GM18870 (cell line): ENCODE results near the gene PBX4.

Experiments
- ATAC-seq: cut with Tn5 transposase; IDR thresholded peaks from one replicate; pipeline ENCODE4 v1.9.1; 2021; ENCODE audit warnings: moderate library complexity; ENCODE audit not compliant: unreplicated experiment

The PBX4 gene

GRCh38 chr19:19527674-19528625 is 90.5 kb downstream of the PBX4 start:
- no peak for ATAC-seq

DNA sequence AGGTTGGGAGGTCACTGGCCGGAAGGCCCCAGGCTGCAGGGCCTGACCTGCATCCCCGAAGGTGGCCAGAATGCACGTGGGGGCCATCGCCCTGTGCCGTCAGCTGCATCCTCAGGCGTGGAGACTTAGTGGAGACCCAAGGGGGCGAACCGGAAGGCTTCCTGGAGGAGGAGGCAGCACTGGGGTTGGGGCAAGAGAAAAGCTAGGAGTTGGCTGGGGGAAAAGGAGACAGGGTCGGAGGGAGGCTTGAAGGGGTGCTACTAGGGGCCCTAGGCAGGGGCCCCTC is 91.2 kb downstream of the PBX4 start:
- ATAC-seq: no peak

DNA sequence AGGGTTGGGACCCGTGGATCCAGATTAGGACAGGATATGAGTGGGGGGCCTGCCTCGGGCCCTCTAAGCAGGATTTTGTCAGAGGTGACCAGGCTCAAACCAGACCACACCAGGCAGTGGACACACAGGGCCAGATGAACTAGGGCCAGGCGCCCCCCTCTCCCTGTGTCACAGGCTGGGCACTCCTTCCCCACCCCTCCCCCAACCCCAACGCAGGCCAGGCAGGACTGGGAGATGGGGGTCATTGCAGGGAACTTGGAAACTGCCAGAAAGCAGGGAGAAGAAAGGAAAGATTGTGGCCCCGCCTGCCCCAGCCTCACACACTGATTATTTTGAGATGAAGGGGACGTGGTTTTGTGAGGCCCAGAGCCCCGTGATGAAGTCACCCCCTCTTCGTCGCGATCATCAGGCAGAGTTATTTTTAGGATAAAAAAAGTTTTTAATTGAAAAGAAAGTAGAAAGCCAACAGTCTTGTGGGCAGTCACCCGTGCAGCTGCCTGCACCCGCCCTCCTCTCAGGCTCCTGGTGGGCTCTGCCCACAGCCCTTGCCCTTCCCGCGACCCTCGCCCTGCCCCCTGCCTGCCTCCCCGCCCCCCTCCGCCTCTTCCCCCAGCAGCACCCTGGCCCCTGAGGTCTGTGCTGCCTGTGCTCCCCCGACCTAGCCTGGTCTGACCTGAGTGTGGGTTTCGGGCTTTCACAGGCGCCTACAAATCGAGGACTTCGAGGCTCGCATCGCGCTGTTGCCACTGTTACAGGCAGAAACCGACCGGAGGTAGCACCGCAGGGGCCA is 91.7 kb downstream of the PBX4 start:
- no peak for ATAC-seq

GRCh38 chr19:19525611-19526380 is 92.7 kb downstream of the PBX4 start:
- no peak for ATAC-seq

- no peak for ATAC-seq
Measured at GRCh38 chr19:19524053-19524452, 94.4 kb downstream of the PBX4 start.

GRCh38 chr19:19523177-19523576 is 95.3 kb downstream of the PBX4 start:
- ATAC-seq: no peak

DNA sequence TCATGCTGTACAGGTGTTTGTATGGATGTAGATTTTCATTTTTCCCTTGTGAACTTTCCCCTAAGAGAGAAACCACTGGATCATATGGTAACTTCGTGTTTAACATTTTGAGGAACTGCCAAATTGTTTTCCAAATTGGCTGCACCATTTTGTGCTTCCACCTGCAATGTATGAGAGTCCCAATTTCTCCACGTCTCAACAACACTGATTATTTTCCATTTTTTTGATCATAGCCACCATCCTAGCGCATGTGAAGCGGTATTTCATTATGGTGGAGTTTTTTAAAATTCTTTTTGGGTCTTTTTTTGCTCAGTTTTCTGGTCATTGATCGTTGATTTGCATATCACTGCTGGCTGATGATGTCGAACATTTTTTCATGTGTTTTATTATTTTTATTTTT is 97.5 kb downstream of the PBX4 start:
- ATAC-seq: no peak

GRCh38 chr19:19517235-19517619 is 101.3 kb downstream of the PBX4 start:
- no peak for ATAC-seq

- ATAC-seq: peak; percentile 86
Measured at GRCh38 chr19:19515642-19516519, 102.6 kb downstream of the PBX4 start, which contains the start of gene NDUFA13. NDUFA13 (plus strand) TSS chr19:19516225; CDS start chr19:19516239, 14 bp downstream.

GRCh38 chr19:19514881-19515641 is 103.4 kb downstream of the PBX4 start, which contains the start of gene TSSK6:
TSSK6 (minus strand) TSS chr19:19515548; CDS start chr19:19515427, 121 bp downstream.
- no peak for ATAC-seq

DNA sequence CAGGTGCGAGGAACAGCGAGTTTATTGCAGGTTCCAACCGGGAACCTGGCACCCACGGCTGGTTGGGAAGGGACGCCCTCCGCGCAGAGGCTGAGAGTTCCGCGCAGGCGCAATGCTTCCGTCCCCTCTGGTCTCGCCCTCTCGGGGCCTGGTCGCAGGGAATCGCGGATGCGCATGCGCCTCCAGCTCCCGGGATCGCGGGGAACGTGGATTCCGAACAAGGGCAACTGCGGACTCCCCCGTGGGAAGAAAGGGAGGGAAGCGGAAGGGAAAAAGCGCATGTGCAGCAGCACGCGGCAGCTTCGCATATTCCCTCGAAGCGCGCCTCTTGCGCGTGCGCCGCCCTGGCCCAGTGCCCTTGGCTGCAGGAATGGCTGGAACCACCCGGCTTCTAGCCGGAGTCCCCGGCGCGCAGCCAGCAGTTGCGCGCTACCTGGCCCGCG is 104.3 kb downstream of the PBX4 start:
- ATAC-seq: no peak

GRCh38 chr19:19513682-19514081 is 104.8 kb downstream of the PBX4 start:
- ATAC-seq: no peak
